Esophagus (tissue), 2 donors: ENCODE data around the gene ZEB1. TPM values are rescaled to one million over a fixed set of nuclear protein-coding genes. Genes with fewer than 3 reads are reported as not detected.
"Not testable (repeated sequence)": the region's sequence is repeated elsewhere in the genome, so short reads cannot be mapped to it uniquely, and the experiment has no call there.

Experiments used
- H3K27ac ChIP-seq, 2 donors: one replicate each; pipeline ENCODE4 v1.5.1; 2013; ENCODE audit warnings: low read depth in 2 of 2, mild to moderate bottlenecking in 2 of 2, inconsistent platforms in 1 of 2, low read length in 1 of 2, moderate library complexity in 1 of 2
- H3K27me3 ChIP-seq, 2 donors: one replicate each; pipeline ENCODE4 v1.6.1; 2013; ENCODE audit warnings: low read length in 2 of 2, control low read depth in 1 of 2, mild to moderate bottlenecking in 1 of 2; ENCODE audit not compliant: insufficient read depth in 2 of 2, control insufficient read depth in 1 of 2
- H3K36me3 ChIP-seq, 2 donors: one replicate each; pipeline ENCODE4 v1.6.1; 2013; ENCODE audit warnings: low read length in 1 of 2; ENCODE audit not compliant: control insufficient read depth in 2 of 2, insufficient read depth in 2 of 2
- H3K4me1 ChIP-seq, 2 donors: one replicate each; pipeline ENCODE4 v1.6.1; 2013; ENCODE audit warnings: low read length in 1 of 2; ENCODE audit not compliant: control insufficient read depth in 2 of 2, insufficient read depth in 2 of 2
- H3K4me3 ChIP-seq, 2 donors: one replicate each; pipeline ENCODE4 v1.5.1; 2013; ENCODE audit warnings: low read length in 2 of 2, mild to moderate bottlenecking in 2 of 2, low read depth in 1 of 2, moderate library complexity in 1 of 2
- H3K9me3 ChIP-seq, 2 donors: one replicate each; pipeline ENCODE4 v1.6.1; 2013; ENCODE audit warnings: mild to moderate bottlenecking in 2 of 2, low read depth in 1 of 2, low read length in 1 of 2, moderate library complexity in 1 of 2; ENCODE audit not compliant: control insufficient read depth in 2 of 2, insufficient read depth in 1 of 2
- WGBS, 2 donors: extraction: QIAGEN DNeasy Blood & Tissue Kit; methylation state at CpG; one replicate each; pipeline ENCODE4 v1.1.7; 2013; 5-methylcytosine and 5-hydroxymethylcytosine counted together
- polyA plus RNA-seq, 2 donors: library from polyadenylated mRNA; stranded (reverse); fragments of 200-250 nt; gene quantifications; one replicate each; pipeline ENCODE4 v1.2.3, GENCODE V29; 2013
- donor health status: healthy with polysubstance abuse.
- donor health status: Bipolar disorder and iron deficiency.

The ZEB1 gene
- polyA plus RNA-seq, 2 donors = 2.5 to 3.1 TPM

GRCh38 chr10:31524460-31524859, 205.4 kb downstream of the ZEB1 start:
- no peaks in the 10 kb centered on the region for H3K27me3 ChIP-seq
- no peaks in the 10 kb centered on the region for H3K36me3 ChIP-seq
- no peaks in the 10 kb centered on the region for H3K4me1 ChIP-seq
- H3K27ac ChIP-seq = no peak overlapping the region
- H3K4me3 ChIP-seq = no peak overlapping the region
- 96 to 97% methylated on average over 4 of the region's 4 CpGs for WGBS, 2 donors
- H3K9me3 ChIP-seq = no peaks in the 10 kb centered on the region

- Histone ChIP-seq H3K4me3 (no peak overlapping the region), H3K27ac (no peak overlapping the region), H3K4me1 (no peaks in the 10 kb centered on the region), H3K27me3 (no peaks in the 10 kb centered on the region), H3K36me3 (no peaks in the 10 kb centered on the region), H3K9me3 (no peaks in the 10 kb centered on the region)
- 80 to 81% methylated on average over 4 of the region's 4 CpGs for WGBS, 2 donors
Measured at GRCh38 chr10:31526178-31526577, 207.2 kb downstream of the ZEB1 start.

GRCh38 chr10:31526681-31527080, 207.7 kb downstream of the ZEB1 start:
- Histone ChIP-seq H3K4me3 (no peak overlapping the region), H3K27me3 (no peaks in the 10 kb centered on the region), H3K36me3 (no peaks in the 10 kb centered on the region), H3K4me1 (no peaks in the 10 kb centered on the region), H3K27ac (no peak overlapping the region), H3K9me3 (no peaks in the 10 kb centered on the region)
- 85 to 89% methylated on average over 11 of the region's 11 CpGs for WGBS, 2 donors

DNA sequence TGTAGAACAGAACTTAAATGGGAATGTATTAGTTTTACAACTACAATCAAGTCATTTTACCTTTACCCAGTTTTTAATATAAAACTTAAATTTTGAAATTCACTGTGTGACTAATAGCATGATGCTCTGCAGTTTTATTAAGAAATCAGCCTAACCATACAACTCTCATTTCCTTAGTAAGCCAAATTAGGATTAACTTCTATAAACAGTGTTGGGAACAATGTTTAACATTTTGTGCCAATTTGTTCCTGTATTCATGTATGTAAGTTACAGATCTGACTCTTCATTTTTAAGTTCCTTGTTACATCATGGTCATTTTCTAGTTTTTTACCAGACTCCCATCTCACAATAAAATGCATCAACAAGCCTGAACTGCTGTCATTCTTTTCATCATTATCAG, 209.8 kb downstream of the ZEB1 start:
- Histone ChIP-seq H3K4me3 (no peak overlapping the region), H3K9me3 (no peaks in the 10 kb centered on the region), H3K36me3 (no peaks in the 10 kb centered on the region), H3K27ac (no peak overlapping the region), H3K27me3 (no peaks in the 10 kb centered on the region), H3K4me1 (no peaks in the 10 kb centered on the region)

DNA sequence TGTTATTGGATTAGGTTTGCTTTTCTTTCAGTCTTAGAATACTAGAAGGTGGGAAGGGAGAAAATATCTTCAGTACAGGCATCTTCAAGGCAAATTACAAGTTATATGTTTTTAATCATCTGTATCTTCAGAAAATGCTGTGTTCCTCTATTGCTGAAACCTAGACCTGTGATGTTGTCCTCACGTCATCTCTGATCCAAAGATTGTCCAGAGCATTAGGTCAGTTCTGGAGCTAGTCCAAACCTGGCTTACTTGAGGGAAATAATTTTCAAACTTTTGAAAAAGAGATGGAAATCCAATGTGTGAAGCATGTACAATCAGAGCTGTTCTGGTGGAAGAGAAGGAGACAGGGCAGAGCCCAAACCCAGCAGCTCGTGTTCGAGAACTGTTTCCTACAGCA, 217.3 kb downstream of the ZEB1 start:
- no peak overlapping the region for H3K27ac ChIP-seq
- H3K9me3 ChIP-seq = no peaks in the 10 kb centered on the region
- H3K4me3 ChIP-seq = no peak overlapping the region
- no peaks in the 10 kb centered on the region for H3K36me3 ChIP-seq
- no peaks in the 10 kb centered on the region for H3K4me1 ChIP-seq
- no peaks in the 10 kb centered on the region for H3K27me3 ChIP-seq
- WGBS, 2 donors = 52 to 57% methylated on average over 3 of the region's 3 CpGs

DNA sequence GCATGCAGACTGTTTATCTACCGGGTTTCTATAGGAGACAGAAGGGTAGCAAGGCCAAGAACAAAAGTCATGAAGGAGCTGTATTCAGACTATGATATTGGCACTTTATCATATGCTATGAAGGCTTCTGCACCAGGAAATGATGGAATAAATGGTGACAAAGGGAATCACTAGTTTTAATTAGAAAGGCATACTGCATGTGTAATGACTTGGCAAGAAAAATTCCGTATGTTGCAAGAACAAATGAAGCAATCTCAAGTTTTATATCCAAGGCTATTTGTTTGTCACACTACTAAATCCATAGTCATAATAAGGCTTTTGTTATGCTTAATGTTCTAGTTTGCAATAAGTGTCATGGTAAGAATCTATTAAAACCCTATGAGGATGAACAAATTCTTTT, 230.9 kb downstream of the ZEB1 start:
- no peak overlapping the region for H3K4me3 ChIP-seq
- no peaks in the 10 kb centered on the region for H3K27me3 ChIP-seq
- no peak overlapping the region for H3K27ac ChIP-seq
- H3K36me3 ChIP-seq = no peaks in the 10 kb centered on the region
- no peaks in the 10 kb centered on the region for H3K4me1 ChIP-seq
- 70 to 73% methylated on average over 2 of the region's 2 CpGs for WGBS, 2 donors
- H3K9me3 ChIP-seq = no peaks in the 10 kb centered on the region

DNA sequence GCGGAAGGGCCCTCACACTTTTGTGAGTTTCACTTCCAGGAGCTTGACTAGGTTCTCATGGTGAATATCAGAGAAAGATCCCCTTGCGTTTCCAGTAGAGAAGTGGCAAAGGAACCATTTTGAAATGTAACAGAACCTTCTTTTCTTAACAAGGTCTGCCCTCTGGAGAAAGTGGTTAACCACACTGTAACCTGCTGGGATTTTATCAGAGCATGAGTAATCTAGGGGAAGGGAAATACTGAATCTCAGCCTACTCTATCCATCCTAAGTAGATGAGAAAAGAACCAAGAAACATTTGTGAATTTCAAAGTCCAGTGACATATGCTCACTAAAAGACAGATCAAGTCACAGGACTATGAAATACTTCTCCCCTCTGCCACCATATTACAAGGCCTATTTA, 235.5 kb downstream of the ZEB1 start:
- WGBS, 2 donors = 95 to 96% methylated on average over 2 of the region's 2 CpGs

DNA sequence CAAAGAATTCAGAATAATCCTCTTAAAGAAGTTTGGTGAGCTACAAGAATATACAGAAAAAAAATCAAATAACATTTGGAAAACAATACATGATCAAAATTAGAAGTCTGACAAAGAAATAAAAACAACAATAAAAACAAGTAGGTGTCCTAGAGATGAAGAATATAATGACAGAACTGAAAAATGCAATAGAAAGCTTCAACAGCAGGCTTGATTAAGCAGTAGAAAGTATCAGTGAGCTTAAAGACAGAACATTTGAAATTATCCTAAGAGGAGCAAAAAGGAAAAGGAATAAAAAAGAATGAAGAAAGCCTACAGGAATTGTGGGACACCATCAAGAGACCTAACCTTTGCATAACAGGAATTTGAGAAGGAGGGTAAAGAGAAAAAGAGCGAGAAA, 238.8 kb downstream of the ZEB1 start:
- Histone ChIP-seq H3K36me3 (no peaks in the 10 kb centered on the region), H3K4me1 (no peaks in the 10 kb centered on the region), H3K4me3 (no peak overlapping the region), H3K27ac (no peak overlapping the region), H3K9me3 (no peaks in the 10 kb centered on the region), H3K27me3 (no peaks in the 10 kb centered on the region)
- 96 to 100% methylated on average over 1 of the region's 1 CpG for WGBS, 2 donors

More for the DNA sequence above, 235.5 kb downstream of the ZEB1 start:
- no peaks in the 10 kb centered on the region for H3K9me3 ChIP-seq
- no peaks in the 10 kb centered on the region for H3K36me3 ChIP-seq
- H3K4me3 ChIP-seq = no peak overlapping the region
- H3K27ac ChIP-seq = no peak overlapping the region
- no peaks in the 10 kb centered on the region for H3K27me3 ChIP-seq
- H3K4me1 ChIP-seq = no peaks in the 10 kb centered on the region

DNA sequence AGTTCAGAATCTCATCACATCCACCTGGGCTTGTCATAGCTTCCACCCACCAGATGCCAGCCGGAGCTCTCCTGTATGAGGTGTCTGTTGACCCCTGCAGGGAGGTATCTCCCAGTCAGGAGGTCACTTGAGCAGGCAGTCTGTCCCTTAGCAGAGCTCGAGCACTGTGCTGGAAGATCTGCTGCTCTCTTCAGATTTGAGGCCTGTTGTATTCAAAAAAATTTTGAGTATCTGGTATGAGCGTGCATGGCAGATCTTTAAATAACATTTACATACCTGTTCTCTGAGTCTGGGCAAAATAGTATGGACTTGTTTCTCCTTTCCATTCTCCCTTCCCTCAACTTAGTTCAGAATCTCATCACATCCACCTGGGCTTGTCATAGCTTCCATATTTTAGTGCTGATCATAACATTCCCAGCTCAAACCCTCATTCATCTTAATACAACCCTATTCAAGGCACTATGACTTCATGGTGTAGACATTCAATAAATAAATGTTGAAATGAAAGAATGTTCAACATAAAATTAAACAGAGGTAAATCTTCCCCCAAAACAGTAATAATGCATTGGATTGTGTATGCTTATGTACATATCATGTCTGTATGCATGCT, 249.3 kb downstream of the ZEB1 start:
- 76% methylated on average over 3 of the region's 3 CpGs for WGBS, 2 donors
- not testable (repeated sequence) for H3K4me1 ChIP-seq, H3K4me3 ChIP-seq, H3K36me3 ChIP-seq, H3K27ac ChIP-seq, H3K27me3 ChIP-seq, H3K9me3 ChIP-seq

- Histone ChIP-seq H3K27ac (no peak overlapping the region), H3K4me1 (no peaks in the 10 kb centered on the region), H3K27me3 (no peaks in the 10 kb centered on the region), H3K4me3 (no peak overlapping the region), H3K36me3 (no peaks in the 10 kb centered on the region), H3K9me3 (no peaks in the 10 kb centered on the region)
- WGBS, 2 donors = 34 to 41% methylated on average over 2 of the region's 2 CpGs
Measured at GRCh38 chr10:31574577-31574976, 255.6 kb downstream of the ZEB1 start.
